Measurements from ENCODE around the gene SELENBP1.

- no peak for TF ChIP-seq EZH2phosphoT487 (IDR thresholded peaks at IDR 0.05; ENCODE audit: borderline replicate concordance, low read length)
- TF ChIP-seq CTCF (conservative IDR thresholded peaks at IDR 0.05; ENCODE audit: low read depth, low read length) = no peak
- TF ChIP-seq EZH2 (IDR thresholded peaks at IDR 0.05; ENCODE audit: low read length, unreplicated experiment) = no peak
Measured at GRCh38 chr1:151368393-151369301, 3.9 kb downstream of the SELENBP1 start.
